GM19467 (cell line): ENCODE measurements around the gene C16orf90.
"Not testable (repeated sequence)": the region's sequence is repeated elsewhere in the genome, so short reads cannot be mapped to it uniquely, and the experiment has no call there.

Experiments used
- ATAC-seq: cut with Tn5 transposase; IDR thresholded peaks from one replicate; pipeline ENCODE4 v1.9.1; 2021; ENCODE audit warnings: mild to moderate bottlenecking, moderate library complexity; ENCODE audit not compliant: unreplicated experiment

C16orf90 gene

DNA sequence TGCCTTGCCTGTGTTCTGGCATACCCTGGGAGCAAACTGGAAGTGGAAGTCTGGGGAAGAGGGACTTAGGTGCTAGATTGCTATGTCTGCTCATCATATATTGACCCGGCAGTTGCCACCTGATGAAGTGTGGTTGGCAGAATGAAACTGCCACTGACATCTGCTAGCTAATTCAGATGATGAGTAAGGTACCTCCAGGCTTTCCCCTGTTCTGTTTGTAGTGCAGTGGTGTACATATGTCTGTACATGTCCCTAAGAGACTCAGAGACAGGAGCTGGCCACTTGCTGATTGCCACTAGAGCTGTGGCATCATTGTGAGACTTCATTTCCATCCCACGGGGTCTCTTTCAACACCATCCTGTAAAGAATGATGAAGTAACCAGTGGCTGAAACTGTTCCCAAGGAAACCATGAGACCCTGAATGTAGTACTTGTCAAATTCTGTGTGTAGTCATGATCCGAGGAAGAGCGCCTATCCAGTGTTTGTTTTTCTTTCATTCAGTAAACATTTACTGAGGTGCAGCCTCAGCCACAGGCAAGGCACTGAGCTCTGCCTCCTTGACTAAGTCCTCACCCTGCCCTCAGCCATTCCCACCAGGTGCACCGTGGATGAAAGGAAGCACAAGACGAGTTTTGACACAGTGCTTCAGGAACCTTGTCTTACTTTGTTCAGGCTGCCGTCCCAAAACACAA lies 18.7 kb upstream of the C16orf90 start:
- ATAC-seq = no peak

DNA sequence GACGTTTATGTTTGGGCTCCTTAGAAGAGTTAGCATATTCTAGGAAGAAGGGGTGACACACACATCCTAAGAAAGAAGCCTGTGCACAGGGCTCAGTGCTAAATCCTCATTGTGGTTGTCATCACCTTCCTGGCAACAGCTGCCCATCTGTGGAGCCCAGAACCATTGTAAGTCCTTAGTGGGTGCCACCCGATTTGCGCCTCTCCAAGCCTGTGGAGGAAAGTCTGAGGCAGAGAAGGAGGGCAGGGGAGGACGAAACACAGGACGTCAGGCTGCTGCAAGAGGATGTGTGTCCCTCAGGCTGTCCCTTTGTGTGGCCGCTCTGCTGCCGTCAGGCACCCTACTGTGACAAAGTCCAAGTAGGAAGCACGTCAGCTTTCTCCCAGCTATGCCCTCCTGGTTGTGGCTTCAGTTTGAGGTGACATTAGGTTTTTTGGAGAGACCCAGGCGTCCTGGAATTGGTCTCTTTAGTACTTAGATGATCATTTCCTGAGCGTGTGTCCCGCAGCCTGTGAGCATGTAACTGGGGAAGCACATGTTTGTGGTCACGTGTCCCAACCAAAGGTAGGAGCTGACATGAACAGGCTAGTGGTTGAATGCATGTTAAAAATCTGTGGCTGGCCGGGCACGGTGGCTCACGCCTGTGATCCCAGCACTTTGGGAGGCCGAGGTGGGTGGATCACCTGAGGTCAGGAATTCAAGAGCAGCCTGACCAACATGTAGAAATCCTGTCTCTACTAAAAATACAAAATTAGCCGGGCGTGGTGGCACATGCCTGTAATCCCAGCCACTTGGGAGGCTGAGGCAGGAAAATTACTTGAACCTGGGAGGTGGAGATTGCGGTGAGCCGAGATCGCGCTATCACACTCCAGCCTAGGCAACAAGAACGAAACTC lies 16.2 kb upstream of the C16orf90 start:
- no peak for ATAC-seq

DNA sequence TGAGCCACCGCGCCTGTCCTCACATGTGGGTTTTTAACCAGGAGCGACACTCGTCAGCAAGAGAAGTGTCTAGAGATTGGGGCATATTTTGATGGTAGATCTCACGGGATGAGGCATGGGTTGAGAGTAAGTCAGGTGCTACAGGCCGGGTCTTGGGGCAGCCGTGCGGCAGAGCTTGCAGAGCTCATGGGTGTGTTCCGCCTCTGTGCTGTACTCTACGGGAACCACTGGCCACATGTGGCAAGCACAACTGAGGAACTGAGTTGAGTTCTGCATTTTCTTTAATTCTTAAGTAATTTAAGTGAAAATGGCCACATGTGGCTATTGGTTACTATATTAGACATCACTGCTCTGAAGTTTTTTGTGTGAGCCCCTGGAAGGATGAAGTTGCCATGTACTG lies 15.1 kb upstream of the C16orf90 start:
- ATAC-seq = no peak

DNA sequence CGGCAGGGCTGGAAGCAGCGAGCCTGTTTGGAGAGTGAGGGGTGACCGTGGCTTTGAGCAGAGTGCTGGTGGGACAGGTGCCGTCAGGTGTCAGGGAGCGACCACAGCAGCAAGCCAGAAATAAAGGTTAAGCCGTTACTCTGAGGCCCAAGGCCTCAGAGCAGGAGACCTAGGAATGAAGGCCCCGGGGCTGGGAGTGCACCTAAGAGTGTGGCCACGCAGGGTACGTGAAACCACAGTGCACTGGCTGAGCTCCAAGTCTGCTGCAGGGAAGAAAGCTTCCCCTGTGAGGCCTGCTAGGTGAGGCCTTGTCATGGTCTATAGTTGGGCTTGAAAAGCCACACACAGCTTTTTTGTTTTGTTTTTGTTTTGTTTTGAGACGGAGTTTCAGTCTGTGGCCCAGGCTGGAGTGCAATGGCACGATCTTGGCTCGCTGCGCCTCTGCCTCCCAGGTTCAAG lies 14.2 kb upstream of the C16orf90 start:
- ATAC-seq = no peak

DNA sequence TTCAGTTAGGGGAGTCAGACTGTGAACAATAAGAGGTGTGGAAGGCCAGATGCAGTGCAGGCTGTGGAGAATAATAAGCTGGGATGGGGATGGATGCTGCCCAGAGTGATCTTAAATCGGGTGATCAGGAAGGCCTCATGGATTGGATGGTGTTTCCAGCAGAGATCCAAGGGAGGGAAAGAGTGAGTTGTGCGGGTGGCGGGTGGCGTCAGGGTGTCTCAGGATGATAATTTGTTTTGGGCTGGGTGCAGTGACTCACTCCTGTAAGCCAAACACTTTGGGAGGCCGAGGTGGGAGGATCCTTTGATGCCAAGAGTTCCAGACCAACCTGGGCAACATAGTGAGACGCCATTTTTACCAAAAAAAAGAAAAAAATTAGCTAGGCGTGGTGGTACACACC lies 13.4 kb upstream of the C16orf90 start:
- ATAC-seq = no peak

DNA sequence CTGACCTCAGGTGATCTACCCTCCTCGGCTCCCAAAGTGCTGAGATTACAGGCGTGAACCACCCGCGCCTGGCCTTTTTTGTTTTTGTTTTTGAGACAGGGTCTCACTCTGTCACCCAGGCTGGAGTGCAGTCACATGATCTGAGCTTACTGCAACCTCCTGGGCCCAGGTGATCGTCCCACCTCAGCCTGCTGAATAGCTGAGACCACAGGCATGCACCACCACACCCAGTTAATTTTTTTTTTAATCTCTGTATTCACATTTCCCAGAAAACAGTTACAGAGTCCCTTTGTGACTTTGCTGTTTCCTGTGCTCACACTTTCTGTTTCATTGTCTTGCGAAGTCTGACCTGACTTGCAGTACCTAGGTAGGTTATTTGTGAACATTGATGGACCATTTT lies 8.2 kb upstream of the C16orf90 start:
- no peak for ATAC-seq

DNA sequence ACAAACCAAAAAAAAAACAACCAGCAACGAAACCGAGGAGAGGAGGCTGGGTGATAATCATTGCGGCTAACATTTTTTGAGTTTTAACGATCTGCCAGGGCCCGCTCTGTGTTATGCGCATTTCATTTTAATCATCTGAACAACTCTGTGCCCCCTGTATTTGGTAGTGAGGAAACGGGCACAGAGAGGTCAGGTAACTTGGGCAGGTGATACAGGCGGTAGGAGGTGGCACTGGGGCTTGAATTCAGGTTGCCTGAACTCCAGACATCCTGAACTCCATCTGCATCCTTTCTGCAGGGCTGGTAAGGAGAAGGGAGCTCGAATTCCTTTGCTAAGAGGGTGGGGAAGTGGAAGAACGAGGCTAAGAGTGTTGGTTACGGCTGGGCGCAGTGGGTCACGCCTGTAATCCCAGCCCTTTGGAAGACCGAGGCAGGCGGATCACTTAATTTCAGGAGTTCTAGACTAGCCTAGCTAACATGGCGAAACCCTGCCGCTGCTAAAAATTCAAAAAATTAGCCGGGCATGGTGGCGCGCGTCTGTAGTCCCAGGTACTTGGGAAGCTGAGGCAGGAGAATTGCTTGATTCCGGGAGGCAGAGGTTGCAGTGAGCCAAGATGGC lies 6.6 kb upstream of the C16orf90 start:
- no peak for ATAC-seq

DNA sequence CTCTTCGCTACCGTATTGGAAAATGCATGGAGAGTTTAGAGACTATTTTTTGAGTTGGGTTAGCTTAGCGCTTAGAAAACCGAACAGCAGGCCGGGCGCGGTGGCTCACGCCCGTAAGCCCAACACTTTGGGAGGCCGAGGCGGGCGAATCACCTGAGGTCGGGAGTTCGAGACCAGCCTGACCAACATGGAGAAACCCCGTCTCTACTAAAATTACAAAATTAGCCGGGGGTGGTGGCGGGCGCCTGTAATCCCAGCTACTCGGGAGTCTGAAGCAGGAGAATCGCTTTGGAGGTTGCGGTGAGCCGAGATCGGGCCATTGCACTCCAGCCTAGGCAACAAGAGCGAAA lies 6.1 kb upstream of the C16orf90 start:
- not testable (repeated sequence) for ATAC-seq

DNA sequence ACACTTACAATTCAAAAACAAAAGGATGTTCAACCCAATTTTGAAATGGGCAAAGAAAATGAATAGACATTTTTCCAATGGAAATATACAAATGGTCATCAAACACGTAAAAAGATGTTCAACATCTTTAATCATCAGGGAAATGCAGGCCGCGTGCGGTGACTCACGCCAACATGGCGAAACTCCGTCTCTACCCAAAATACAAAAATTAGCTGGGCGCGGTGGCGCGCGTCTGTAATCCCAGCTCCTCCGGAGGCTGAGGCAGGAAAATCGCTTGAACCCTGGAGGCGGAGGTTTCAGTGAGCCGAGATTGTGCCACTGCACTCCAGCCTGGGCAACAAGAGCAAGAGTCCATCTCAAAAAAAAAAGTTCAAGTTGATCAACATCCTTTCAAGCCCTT lies 3.7 kb upstream of the C16orf90 start:
- no peak for ATAC-seq

DNA sequence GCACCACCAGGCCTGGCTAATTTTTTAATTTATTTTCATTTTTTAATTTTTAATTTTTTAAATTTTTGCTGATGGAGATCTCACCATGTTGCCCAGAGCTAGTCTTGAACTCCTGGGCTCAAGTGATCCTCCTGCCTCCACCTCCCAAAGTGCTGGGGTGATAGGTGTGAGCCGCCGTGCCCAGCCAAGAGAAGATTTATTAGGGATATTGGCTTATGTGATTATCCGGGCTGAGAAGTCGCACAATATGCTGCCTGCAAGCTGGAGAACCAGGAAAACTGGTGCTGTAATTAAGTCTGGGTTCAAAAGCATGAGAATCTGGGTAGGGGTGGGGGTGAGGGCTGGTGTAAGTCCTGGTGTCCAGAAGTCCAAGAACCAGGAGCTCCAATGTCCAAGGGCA lies 2.5 kb upstream of the C16orf90 start:
- no peak for ATAC-seq

DNA sequence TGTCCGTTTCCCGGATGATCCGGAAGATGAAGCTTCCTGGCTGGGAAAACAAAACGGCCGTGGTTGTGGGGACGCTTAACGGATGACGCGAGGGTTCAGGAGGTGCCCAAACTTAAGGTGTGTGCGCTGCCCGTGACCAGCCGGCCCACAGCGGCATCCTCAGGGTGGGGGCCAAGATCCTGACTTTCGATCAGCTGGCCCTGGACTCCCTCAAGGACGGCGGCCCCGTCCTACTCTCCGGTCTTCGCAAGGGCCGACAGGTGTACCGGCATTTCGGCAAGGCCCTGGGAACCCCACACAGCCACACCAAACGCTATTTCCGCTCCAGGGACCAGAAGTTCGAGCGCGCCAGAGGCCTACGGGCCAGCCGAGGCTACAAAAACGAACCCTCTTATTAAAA lies 1.1 kb upstream of the C16orf90 start:
- no peak for ATAC-seq

DNA sequence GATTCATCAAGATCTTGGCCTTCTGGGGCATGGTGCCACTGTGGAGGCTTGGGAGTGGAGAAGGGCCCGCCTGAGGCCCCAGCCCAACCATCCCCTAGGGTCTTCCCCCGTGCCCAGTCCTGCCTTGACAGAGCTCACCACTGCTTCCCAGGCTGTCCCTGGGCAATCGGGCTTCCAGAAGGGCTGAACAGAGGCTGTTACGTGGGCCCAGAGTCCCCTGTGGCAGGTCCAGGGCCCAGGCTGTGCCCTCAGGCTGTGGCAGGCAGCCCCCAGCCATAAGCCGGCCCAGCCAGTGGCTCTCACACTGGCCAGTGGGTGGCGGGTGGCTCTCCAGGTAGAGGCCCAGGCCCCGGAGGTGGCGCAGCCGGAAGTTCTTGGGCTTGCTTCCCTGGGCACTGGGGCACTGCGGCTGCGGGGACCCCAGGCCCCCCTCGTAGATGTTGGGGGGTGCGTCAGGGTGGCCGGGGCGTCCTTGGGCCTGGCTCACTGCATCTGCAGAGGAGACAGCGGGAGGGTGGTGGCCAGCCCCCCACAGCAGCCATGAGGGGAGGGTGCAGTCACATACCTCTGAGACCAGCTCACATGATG lies 809 bp downstream of the C16orf90 start:
- no peak for ATAC-seq

DNA sequence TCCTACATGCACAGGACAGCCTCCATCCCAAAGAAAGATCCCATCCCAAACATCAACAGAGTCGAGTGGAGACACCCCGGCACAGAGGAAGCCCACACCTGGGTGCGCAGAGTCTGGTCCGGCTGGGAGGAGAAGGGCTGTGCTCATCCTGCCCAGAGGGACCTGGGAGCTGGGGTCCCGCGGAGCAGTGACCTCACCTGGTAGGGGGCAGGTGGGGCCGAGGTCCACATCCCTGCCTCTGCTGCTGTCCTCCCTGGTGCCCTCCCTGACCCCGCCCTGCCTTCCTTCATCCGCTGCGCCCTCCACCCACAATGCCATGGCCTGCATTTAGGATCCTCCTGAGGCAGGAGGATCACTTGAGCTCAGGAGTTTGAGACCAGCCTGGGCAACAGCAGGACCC lies 2.9 kb downstream of the C16orf90 start:
- no peak for ATAC-seq

DNA sequence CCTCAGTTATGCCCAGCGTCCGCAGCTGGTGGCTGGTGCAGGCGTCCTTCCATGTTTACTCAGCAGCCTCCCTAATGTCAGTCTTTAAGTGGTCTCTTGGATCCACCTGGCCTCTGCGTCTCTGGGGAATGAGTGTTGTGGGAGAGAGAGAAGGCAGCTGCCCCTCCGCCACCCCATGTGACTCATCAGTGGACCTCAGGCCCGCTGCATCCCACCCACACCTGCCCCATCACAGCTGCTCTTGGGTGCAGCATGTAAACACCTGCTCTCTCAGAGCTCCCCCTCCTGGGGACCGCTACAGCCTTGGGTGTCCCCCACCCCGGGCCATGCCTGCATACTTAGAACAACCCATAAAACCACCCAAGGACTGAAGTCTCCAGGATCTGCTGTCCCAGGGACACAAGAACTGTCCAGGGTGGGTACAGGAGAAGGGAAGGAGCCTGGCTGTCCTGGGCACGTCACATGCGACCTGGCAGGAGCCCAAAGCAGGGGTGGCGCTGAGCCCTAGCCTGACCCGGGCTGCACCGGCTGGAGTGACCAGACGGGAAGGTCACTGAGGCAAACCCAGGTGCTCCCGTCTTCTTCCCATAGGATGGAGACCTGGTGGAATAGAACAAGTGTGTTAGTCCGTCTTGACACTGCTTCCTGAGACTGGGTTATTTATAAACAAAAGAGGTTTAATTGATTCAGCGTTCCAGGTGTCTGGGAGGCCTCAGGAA lies 4.2 kb downstream of the C16orf90 start:
- no peak for ATAC-seq

DNA sequence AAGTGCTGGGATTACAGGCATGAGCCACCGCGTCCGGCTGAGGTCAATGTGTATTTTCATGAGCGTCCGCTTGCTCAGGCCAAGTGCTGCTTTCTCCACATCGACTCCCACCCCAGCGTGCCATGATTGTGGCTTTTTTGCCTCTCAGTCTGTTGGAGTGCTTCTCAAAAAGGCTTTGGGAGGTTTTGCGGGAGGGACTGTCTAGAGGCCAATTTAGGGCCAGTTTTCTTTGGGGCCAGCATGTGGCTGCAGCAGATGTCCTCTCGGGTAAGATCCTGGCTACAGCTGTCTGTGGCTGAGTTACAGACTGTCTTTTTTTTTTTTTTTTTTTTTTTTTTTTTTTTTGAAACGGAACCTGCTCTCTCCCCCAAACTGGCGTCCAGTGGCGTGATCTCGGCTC lies 6.5 kb downstream of the C16orf90 start:
- no peak for ATAC-seq

DNA sequence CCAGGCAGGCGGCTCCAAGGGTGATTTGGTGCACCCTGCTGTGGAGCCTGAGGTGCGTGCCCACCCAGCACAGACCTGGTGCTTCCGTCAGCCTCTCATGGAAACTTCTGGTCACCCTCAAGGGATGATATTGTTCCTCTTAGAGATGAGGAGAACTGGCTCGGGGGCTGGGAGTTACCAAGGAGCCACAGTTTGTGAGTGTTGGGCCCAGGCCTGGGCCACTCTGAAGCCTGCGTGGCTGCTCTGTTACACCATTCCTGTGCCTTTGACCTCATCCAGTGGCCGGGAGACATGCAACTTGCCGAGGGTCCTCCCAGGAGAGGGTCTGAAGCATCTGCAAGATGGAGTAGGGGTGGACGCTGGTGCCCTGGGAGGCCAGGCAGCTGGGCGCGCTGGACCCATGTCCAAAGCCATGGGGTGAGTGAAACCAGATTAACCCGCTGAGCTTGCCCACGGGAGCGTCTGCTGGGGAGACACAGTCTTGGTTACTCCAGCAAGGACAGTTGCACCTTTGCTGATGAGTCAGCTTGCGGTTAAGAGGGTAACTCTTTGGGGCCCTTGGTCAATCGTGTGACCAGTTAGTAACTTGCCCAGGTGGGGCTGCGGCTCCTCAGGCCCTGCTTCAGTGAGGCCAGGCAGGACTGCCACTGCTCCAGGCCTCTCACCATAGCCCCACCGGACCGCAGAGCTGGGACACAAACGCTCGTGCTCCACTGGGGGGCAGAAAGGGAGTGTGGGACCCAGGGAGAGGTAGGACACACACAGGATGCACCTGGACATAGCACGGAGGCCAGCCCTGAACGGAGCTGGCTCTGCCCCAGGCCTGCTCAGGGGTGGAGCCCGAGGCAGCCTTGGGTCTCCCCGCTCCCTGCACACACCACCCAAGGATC lies 7.5 kb downstream of the C16orf90 start:
- no peak for ATAC-seq

DNA sequence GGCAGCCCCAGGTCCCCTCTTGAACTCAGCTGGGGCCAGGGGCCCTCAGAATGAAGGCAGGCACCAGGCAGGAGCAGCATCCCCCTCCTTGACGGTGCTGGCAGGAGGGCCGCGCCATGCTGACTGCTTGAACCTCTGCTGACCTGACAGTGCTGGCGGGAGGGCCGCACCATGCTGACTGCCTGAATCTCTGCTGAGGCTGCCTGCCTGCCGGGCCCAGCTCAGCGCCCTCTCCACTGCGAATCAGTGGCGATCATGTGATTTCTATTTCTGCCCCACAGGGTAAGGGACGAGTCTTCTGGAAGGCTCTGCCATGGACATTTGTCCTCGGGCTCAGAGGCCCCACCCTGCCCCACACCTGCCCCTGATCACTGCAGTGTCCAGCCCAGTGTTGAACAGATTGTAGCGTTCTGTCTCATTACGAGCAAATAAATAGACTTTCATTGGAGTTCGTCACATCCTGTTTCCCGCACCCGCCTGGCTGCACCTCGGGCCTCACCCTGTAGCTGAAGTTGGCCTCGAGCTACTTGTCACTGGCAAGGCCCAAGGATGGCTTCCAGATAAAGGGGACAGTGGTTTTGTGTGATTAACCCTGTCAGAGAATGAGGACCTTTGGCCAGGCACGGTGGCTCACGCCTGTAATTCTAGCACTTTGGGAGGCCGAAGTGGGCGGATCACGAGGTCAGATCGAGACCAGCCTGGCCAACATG lies 8.6 kb downstream of the C16orf90 start:
- ATAC-seq = no peak

DNA sequence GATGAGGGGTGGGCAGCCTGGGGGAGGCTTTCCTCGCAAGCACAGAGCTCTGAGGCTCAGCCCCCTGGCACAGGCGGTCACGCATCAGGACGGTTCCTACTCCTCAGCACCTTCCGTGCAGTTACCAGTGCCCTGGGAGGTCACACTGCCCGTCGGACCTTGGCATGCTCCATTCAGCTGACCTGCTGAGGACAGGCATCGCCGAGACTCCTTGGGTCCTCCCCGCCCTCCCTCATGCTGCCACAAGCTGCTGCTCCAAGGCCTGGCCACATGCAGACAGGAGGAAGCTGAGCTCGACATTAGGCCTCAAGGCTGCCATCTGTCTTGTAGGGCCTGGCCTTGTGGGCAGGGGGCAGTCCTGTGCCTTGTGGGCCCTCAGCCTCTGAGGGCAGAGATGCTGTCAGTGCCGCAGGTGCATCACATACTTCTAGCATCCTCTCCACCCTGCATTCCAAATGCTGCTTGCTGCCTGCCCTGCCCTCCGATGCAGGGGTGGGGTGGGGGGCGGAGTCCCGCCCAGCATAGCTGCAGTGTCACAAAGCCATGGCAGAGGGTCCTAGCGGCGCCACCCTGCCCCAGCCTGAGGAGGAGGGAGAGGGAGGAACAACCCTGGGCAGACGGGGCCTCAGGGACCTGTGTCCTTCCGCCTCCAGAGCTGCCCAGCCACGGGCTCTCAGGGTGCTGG lies 9.3 kb downstream of the C16orf90 start:
- no peak for ATAC-seq
